ENCODE measurements around the gene LPP.

The LPP gene

DNA sequence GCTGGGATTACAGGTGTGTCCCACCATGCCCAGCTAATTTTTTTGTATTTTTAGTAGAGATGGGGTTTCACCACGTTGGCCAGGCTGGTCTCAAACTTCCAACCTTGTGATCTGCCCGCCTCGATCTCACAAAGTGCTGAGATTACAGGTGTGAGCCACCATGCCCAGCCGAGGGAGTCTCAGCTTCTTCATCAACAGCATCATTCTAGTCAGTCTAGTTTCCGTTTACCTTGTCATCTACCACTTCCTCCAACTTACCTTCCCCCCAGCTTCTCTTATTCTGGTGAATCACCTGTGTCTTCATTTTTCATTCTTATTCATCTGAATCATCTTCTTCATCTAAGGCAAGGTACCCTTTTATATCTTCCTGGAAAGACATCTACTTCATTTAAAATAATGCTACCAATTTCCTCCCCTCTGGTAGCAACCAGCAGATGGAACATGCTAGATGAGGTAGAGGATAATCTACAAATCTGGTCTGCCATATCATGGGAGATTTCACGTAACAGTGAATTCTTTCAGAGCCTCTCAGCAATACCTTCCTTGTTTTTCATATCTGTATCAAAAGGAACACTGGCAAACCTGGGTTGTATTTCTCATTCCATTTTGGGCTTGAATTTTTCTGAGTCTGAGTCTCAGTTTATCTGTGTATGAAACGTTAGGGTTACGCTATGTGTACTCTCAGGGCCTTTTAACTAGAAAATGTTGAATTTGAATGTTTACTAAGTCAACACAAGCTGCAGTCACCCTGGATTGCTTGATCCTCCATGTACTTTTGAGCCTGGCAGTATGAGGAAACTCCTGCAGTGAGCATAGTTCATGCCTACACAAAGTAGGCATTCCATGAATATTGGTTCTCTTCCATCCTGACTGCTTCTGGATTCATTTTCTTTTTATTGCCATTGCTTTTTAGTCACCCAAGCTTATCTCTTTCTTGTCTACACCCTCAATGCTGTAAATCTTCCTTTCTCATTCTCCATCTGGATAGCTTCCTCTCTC, 16.8 kb downstream of the LPP start:
- DNase-seq (ENCODE audit: low read depth in 2 of 2), result no peak

DNA sequence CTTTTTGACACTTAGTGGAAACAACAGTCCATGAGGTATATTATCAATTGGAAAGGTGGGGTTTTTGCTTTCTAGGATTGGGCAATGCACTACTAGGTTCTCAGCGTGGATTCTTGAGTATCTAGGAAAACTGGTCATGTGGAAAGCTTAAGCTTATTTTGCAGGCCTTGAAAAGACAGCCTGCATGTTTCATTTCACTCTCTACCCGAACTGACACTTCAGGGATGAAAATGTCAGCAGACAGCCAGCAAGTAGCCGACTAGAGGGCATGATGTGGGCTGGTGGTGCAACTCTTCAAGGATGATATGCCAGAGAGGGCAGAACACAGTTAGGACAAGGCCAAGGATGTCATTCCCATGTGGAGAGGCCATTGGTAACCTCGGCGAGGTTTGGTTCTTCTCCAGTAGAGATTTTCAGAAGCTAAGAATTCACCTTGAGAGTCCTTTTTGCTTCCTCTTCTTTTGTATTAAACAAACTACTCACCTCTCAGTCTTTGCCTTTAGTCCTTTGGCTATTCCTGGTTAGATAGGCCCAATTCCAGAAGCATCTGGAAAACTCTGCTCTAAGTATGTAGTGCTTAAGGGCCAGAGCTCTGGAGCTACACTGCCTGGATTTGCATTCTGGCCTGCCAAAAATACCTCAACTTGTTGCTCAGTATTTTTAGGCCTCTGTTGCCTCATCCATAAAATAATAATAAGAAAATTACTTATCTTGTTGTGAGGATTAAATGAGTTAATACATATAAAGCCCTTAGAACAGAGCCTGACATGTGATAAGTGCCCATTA, 17.9 kb downstream of the LPP start:
- DNase-seq (ENCODE audit: low read depth in 2 of 2), result no peak

DNA sequence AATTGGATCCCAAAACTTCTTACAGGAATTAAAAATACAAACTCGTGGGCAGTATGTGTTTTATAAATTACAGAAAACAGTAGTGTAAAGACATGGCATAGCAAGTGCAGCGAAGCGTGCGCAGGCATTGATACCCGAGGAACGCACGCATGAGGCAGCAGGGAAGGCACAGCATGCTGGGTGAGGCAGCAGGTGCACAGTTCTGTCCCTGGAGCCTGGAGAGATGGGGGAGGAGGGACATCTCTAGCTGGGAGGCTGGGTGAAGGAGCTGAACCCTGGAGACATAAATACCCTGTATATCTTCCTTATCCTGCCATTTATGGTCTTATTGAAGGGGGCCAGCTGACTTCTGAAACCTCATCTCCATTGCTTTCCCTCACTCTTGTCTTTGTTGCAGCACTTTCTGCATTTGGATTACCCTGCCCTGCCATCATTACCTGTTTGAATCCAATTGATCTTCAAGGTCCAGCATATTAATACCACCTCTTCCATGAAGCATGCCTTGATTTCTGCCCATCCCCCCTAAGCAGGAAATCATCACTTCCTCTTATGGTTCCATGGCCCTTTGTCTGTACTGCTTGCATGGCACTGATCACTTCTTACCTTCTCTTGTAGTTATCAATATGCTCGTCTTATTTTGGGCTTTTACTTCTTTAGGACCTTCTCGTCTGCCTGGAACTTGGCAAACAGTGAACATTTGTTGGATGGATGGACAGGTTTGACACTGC, 20.5 kb downstream of the LPP start:
- no peak for DNase-seq (ENCODE audit: low read depth in 2 of 2)

DNA sequence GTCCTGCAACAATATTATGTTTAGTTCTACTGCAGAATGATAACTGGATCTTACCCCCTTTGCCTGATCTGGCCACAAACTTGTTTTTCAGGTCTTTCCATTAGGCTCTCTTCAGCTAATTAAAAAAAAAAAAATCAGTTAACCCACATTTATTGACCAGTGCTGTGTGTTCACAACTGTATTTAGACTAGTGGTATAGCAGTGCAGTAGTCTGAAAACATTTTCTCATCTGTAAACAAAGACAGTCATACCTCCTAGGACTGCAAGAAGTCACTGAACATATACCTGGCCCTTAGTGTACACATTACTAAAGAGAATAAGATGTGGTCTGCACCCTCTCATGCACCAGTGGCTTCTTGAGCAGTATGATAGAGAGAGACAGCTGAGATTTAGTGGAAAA, 22.5 kb downstream of the LPP start:
- no peak for DNase-seq (ENCODE audit: low read depth in 2 of 2)

DNA sequence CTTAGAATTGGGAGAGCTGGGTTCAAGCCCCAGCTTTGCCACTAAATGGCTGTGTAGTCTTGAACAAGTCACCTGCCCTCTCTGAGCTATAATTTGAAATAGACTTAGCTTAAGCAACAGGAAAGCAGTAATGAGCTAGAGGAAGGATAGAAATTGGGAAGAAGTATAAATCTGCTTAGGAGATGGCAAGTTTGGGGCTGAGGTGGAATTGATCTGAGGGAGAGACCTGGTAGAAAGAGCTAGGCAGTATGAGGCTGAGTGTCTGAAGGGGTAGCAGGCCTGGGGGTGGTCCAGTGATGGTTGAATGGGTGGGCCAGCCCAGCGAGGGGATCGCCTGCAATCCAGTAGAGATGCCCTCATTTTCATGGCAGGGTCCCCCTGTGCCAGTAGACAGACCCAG, 22.9 kb downstream of the LPP start:
- DNase-seq (ENCODE audit: low read depth in 2 of 2), result no peak

DNA sequence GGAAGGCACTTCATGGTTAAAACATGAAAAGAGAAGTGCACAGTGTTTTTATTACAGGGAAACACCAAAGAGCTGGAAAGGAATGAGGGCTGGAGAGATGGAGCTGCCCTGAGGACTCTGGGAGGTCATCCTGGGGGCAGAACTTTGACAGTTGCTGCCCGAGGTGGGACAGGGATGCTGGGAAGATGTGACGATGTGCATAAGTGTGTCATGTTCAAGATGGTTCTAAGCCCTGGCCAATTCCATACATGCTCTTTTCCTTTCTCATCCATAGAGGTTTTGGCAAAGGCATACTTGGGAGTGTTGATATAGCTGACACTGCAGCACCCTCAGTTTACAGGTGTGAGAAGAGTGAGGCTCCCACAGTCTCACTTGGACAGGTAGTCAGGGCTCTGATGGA, 23.8 kb downstream of the LPP start:
- DNase-seq (ENCODE audit: low read depth in 2 of 2), result no peak

DNA sequence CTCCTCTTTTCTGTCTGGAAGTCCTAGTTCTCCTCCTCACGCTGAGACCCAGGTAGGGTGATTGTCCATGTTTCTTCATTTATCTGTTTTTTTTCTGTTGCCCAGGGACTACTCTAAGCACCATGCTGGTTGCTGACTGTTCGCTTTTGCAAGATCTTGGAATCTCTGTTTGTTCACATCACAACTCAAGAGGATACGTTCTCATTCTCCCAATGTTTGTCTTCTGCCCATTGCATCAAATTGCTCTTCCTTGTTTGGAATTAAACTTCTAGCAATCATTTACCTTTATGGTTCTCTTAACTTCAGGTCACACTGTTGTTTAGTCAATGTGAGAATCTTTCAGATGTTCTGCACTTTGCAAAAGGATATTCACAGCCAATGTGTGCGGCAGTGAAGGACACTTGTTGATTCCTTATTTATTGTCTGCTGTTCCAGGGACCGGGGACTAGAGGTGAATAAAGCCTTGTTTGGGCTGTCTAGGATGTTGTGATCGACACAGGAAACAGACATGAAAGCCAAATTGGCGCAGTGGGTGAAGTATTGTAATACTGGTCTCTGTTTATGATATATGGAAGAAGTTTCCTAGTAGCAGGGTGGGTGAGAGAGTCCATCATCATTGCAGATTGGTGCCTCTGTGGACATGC, 24.5 kb downstream of the LPP start:
- DNase-seq (ENCODE audit: low read depth in 2 of 2), result no peak

DNA sequence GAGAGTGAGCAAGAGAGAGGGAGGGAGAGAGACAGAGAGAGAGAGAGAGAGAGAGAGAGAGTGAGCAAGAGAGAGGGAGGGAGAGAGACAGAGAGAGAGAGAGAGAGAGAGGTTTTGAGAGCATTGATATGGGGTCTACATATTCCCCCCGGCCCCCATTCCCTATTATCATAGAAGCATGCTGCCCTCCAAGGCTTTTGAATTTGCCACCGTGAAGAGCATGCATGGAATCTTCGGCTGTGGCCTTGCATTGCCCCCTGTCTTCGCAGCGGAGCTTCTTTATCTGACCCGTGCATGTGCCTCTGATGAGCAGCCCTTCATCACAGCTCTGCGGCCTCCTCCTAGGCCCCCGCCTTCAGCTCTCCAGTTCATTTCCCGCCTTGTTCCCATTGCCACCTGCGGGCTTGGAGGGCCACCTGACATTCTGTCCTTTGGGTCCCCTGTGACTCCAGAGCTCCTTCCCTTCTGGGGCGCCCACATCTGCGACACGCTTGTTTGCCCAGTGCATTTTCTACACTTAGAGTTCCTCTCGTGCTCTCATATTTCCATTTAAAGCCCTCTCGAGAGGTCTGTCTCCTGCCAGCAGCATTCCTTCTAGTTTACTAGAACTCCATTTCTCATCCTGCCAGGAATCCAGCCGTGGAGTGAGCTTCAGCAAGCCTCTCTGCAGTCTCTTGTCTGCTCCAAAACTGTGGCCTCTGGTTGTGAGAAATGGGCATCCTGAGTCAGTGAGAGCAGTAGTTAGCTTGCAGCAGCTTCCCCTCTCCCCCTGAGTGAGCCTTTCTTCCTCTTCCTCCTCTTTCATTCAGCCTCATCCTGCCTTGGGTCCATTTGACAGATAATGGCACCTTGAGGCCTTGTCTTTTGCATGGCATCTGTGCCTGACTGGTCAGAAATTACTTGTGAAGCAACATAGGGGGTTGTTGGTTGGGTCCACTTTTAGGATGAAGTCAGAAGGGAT, 25.3 kb downstream of the LPP start:
- peak; percentile 45 to 46 for DNase-seq (ENCODE audit: low read depth in 2 of 2)

DNA sequence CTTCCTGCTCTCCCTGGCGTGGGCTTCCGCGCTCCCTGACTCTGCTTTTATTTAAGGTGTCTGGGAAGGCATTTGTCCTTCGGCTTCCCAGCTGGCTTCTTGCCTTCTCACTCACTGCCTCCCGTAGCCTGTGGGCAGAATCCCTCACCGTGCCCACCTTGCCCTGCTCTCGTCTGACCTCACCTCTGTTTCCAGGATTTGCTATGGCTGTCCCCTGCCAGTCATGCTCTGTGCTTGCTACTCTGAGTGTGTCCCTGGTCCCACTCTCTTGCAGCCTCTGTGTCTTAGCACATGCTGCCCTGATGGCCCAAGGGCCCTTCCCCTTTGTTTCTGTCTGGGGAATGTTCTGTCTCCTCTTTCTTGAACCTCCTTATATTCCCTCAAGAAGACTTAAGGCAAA, 26.2 kb downstream of the LPP start:
- no peak for DNase-seq (ENCODE audit: low read depth in 2 of 2)

DNA sequence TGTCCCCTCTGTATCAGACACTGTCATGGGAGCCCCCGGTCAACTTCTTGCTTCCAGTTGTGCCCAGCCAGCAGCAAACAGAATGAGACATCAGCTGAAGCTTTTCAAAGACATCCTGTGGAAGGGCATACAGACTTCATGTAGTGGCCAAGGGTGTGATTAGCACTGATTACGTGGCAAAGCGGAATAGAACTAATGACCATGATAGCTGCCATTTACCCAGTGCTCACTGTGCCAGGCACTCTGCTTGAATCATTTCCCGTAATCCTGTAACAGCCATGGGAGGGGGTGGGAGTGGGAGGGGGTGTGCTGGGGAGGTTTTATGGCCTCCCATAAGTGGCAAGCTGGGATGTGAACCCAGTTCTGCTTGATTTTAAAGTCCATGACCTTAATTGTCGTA, 29.5 kb downstream of the LPP start:
- no peak for DNase-seq (ENCODE audit: low read depth in 2 of 2)

DNA sequence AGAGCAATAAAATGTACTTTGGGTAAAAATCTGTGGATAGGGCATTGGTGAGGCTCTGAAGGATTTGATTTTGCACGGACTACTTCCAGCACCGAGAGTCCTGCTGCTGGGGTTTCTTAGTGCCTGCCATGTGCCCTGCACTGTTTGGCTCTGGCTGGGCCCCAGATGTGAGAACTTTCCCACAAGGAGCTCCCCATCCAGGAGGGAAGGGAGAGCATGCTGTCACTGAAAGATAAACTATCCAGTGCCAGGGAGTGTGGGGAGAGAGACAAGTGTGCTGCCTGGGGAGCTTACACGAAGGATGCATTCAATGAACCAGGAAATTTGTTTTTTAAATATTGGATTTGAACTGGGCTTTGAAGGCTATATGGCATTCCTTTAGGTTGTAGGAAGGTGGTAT, 30.2 kb downstream of the LPP start:
- no peak for DNase-seq (ENCODE audit: low read depth in 2 of 2)

DNA sequence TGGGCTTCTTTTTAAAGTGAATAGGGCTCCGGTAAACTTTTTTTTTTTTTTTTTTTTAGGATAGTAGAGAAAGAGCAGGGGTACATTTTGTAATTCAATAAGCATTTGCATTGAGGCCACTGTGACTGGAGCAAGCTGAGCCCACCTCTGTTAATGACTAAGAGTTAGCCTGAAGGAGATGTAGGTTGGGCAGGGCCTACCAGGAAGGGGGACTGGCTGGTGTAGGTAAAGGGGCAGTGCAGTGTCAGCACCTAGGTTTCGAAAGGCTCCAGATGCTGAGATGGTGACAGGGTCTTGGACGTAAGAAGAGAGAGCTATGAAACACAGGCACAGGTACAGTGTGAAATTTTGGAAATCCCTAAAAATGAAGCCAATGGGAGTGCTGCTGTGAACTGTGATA, 30.7 kb downstream of the LPP start:
- no peak for DNase-seq (ENCODE audit: low read depth in 2 of 2)

DNA sequence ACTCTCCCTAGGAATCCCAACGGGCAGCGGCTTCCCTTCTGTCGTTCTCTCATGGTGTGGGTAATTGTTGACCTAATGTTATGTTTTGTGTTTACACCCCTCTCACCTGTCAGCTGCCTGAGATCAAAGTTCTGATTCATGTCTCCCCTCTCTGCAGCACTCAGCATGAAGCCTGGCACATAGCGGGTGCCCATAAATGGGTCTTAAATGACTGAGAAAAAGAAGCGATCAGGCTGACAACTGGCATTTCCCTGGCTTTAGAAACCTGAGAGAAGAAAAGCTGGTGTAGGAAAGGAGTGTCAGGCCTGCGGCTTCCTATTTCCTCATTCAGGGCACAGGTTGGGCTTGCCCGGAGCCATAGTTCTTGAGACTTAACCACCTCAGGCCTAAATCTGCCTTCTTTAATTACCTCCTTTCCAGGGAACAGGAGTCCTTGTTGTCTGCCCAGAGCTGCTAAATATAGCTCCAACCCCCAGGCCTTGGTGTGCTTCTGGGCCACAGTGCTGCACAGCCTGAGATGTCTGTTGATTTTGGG, 31.8 kb downstream of the LPP start:
- DNase-seq (ENCODE audit: low read depth in 2 of 2), result no peak

DNA sequence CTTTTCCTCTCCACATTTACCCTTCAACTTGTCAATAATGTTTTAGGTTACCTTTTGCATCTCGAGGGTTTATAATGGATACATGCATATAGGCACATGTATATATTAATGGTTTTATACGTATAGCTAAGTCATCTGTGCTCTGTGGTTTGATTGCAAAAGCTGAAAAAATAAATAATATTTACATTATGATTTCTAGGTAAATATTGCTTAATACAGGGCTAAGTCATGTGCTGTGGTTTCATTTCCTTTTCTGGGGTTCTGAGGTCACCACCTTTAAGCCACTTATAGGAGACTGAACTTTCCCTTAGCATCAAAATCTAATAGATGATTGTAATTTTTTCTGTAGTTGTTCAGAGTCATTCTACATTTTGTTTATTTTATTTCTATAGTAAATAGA, 33.1 kb downstream of the LPP start:
- no peak for DNase-seq (ENCODE audit: low read depth in 2 of 2)

DNA sequence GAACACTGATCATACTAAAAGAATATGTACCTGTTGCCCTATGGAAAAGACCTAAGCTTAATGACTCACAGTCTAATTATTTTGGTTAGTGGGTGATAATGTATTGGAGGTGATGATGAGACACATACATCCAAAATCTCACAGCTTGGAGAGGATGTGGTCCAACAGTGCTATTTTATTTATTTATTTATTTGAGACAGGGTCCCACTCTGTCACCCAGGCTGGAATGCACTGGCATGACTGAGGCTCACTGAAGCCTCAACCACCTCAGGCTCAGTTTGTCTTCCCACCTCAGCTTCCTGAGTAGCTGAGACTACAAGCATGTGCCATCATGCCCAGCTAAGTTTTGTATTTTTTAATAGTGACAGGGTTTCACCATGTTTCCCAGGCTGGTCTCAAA, 35.0 kb downstream of the LPP start:
- DNase-seq (ENCODE audit: low read depth in 2 of 2), result no peak

DNA sequence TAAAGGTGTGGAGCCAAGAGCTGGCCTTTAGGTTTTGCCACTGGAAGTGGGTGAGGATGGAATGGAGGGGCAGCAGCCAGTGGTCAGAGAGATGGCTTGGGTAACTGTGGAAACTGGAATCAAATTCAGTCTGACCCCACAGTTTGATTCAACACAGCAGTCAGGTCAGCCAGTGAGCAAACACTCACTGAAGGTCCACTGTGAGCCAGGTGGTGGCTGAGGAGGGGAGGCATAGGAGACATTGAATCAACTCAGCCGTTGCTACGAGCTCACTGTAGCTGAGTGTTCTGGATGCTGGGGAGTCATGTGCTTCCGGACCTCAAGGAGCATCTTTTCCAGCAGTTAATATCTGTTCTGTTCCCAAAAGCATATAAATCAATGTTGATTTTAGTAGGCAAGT, 37.5 kb downstream of the LPP start:
- DNase-seq (ENCODE audit: low read depth in 2 of 2), result no peak

DNA sequence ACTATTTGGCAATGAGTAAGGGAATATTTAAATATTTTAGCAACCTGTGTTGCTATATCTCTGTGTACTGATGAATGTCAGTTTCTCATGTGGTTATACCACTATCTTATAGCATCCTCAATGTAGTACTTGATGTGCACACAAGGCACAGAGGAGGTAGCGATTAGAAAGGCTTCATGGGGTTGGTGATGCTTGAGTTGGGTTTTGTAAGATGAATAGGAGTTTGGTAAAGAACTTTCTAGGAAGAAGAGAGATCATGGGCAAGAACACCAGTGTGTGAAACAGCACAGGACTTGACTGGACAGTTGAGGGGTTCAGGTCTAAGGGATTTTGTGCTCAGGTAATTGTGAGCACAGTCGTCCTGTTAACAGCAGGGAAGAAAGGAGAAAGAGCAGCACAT, 38.1 kb downstream of the LPP start:
- DNase-seq (ENCODE audit: low read depth in 2 of 2), result no peak

DNA sequence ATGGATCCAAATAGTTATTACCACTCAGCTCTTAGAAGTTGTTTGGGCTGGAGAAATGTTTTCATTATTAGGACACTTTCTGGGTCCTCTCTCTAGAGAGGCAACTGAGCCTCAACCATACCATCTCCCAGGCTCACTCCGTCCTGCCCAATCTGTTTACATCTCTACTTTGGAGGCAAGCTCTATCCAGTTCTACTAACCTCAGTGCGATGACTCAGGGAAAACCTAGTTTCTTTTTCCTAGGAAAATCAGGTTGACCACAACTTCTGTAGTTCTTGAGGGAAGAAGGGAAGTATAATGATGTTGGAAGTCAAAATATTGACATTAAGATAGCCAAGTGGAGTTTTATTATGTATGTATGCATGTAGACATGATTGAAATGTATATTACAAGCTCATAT, 40.4 kb downstream of the LPP start:
- no peak for DNase-seq (ENCODE audit: low read depth in 2 of 2)

DNA sequence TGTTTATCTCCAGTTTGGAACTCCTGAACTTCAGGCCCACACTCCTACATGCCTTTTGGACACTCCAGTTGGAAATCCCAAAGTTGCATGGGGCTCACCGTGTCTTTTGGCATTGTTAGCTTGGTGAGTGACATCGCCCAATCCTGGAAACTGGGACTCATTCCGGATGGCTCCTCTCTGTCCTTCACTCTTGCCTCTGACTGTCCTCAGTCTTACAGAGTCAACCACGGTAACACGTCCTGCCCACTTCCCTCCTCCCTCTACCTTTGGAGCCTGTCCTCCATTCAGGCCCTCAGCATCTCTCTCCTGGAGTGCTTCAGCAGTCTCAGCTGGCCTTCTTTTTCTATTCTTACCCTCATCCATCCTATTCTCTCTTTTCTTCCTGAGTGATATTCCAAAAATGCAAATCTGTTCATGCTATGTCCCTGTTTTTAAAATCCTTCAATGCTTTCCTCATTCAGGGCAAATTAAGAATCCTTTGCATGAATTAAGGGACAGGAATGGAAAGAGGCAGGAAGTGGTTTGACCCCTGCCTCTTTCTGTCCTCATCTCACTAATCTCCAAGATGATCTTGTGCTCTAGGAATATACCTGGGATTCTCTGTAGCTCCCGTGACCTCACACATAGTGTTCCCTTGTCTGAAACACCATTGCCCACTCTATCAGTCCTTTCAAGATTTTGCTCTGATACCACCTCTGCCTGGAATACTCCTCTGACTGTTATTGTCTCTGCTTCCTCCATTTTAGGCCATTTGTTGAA, 42.5 kb downstream of the LPP start:
- DNase-seq (ENCODE audit: low read depth in 2 of 2), result no peak

DNA sequence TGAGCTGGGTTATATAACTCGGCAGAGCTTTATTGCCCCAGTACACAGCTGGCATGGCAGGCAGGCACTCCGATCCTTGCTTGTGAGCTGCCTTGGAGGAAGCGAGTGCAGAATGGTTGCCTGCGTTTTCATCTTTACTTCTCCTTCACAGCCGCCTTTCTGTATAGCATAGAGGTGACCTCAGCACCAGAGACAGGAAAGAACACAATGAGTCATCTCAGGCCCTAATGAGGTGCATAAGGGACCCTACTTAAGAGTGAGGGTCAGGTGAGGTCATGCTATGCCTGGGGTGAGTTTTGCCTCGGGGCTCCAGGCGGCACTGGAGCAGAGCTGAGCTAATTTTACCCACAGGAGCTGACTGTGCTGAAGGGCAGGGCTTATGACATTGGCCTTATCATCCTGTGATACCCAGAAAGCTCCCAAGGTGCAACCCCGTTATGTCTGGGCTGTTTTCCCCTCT, 43.5 kb downstream of the LPP start:
- DNase-seq (ENCODE audit: low read depth in 2 of 2), result no peak

Measured in fibroblast of skin of left biceps (primary cell).